PC-9 (cell line): ENCODE data around the gene CD276. TPM values are rescaled to one million over a fixed set of nuclear protein-coding genes. Genes with fewer than 3 reads are reported as not detected.
"Not testable (repeated sequence)": the region's sequence is repeated elsewhere in the genome, so short reads cannot be mapped to it uniquely, and the experiment has no call there.

Source experiments
- BruUV-seq: library from RNA; stranded (reverse); fragments of 400-500 nt; replicated peaks from 2 replicates; lab custom pipeline; 2021; lab: Mats Ljungman, UMichigan
- CTCF ChIA-PET: fragments of 300-600 bp; sonication (Branson Sonifier 250); formaldehyde crosslinking; loops from one replicate; lab custom pipeline; 2022; ENCODE audit warnings: antibody characterized with exemption; lab: Charles Lee
- POLR2A ChIA-PET: fragments of 300-600 bp; sonication (Branson Sonifier 250); formaldehyde crosslinking; loops from one replicate; lab custom pipeline; 2022; ENCODE audit warnings: antibody characterized with exemption; ENCODE audit not compliant: unreplicated experiment; lab: Charles Lee
- DNase-seq, 2 experiments: peaks; one replicate each; pipeline versions ENCODE4 v3.0.0 to v3.0.0-alpha.2; 2015 to 2022; ENCODE audit warnings: mixed read lengths in 1 of 2
- H2AFZ ChIP-seq: fragments of 200-600 bp; sonication (generic); 2 replicates; pipeline ENCODE4 v1.8.1; 2017; ENCODE audit warnings: antibody characterized with exemption
- H3F3A ChIP-seq: fragments of 200-600 bp; sonication (generic); 2 replicates; pipeline ENCODE4 v1.8.1; 2017; ENCODE audit warnings: antibody characterized with exemption, mild to moderate bottlenecking, low read depth; ENCODE audit not compliant: insufficient read depth
- H3K27ac ChIP-seq: fragments of 200-600 bp; sonication (generic); 2 replicates; pipeline ENCODE4 v1.6.1; 2016; ENCODE audit warnings: mixed run types
- H3K27me3 ChIP-seq: fragments of 200-600 bp; sonication (generic); 2 replicates; pipeline ENCODE4 v1.6.1; 2016; ENCODE audit warnings: low read depth, mixed run types; ENCODE audit not compliant: insufficient read depth
- H3K36me3 ChIP-seq: fragments of 200-600 bp; sonication (generic); 2 replicates; pipeline ENCODE4 v1.6.1; 2016; ENCODE audit warnings: low read depth, mixed run types
- H3K4me1 ChIP-seq: fragments of 200-600 bp; sonication (generic); replicated peaks from 2 replicates; pipeline ENCODE4 v1.6.1; 2016; ENCODE audit warnings: mixed run types; ENCODE audit not compliant: insufficient read depth
- H3K4me2 ChIP-seq: fragments of 200-600 bp; sonication (generic); 2 replicates; pipeline ENCODE4 v1.6.1; 2017; ENCODE audit warnings: mixed run types
- H3K4me3 ChIP-seq: fragments of 200-600 bp; sonication (generic); 2 replicates; pipeline ENCODE4 v1.6.1; 2016; ENCODE audit warnings: mixed run types
- H3K79me2 ChIP-seq: fragments of 200-600 bp; sonication (generic); 2 replicates; pipeline ENCODE4 v1.6.1; 2017; ENCODE audit warnings: low read depth, mixed run types
- H3K9me2 ChIP-seq: fragments of 200-600 bp; sonication (generic); 2 replicates; pipeline ENCODE4 v1.8.1; 2017; ENCODE audit warnings: mild to moderate bottlenecking; ENCODE audit not compliant: insufficient read depth
- H3K9me3 ChIP-seq: fragments of 200-600 bp; sonication (generic); 2 replicates; pipeline ENCODE4 v1.8.1; 2016; ENCODE audit warnings: low read depth; ENCODE audit not compliant: insufficient read depth
- H4K20me1 ChIP-seq: fragments of 200-600 bp; sonication (generic); 2 replicates; pipeline ENCODE4 v1.8.1; 2017; ENCODE audit not compliant: insufficient read depth
- CTCF ChIP-seq: fragments of 200-600 bp; sonication (generic); conservative IDR thresholded peaks from 2 replicates; pipeline ENCODE4 v1.6.1; 2017; ENCODE audit warnings: mixed run types, antibody characterized with exemption, mild to moderate bottlenecking, moderate library complexity
- EZH2 ChIP-seq: fragments of 200-600 bp; sonication (generic); IDR thresholded peaks from 2 replicates; pipeline ENCODE4 v1.8.0; 2017; ENCODE audit warnings: antibody characterized with exemption, low read depth
- intact Hi-C: fragments of 100-400 bp; cut with micrococcal nuclease; formaldehyde crosslinking; loops from one replicate; pipeline ENCODE4 v1.10.0; 2022; ENCODE audit not compliant: unreplicated experiment
- total RNA-seq: library from RNA; stranded (reverse); gene quantifications from 2 replicates; pipeline ENCODE4 v1.2.3, GENCODE V29; 2021

The CD276 gene
- total RNA-seq, 1 experiment from 2014 or later = 82.6 TPM

GRCh38 chr15:73723191-73723590 is 39.0 kb downstream of the CD276 start:
- intact Hi-C loops = no loop called here
- CTCF ChIA-PET = no interaction called here
- H3K27ac ChIP-seq = no peak overlapping the region
- no peaks in the 10 kb centered on the region for H3F3A ChIP-seq
- no peaks in the 10 kb centered on the region for H3K36me3 ChIP-seq
- H4K20me1 ChIP-seq = no peaks in the 10 kb centered on the region
- no peak for DNase-seq
- no peak for TF ChIP-seq EZH2
- H3K27me3 ChIP-seq = peaks cover 41% of the 10 kb centered on the region
- no peaks in the 10 kb centered on the region for H3K9me3 ChIP-seq
- H3K4me3 ChIP-seq = no peak overlapping the region
- POLR2A ChIA-PET = no interaction called here
- no TSS peak for BruUV-seq
- no peaks in the 10 kb centered on the region for H3K9me2 ChIP-seq
- H3K79me2 ChIP-seq = no peaks in the 10 kb centered on the region
- no peak overlapping the region for H3K4me2 ChIP-seq
- H2AFZ ChIP-seq = no peak overlapping the region
- H3K4me1 ChIP-seq = no peaks in the 10 kb centered on the region

- H3K9me3 ChIP-seq = no peaks in the 10 kb centered on the region
- intact Hi-C loops = no loop called here
- no peaks in the 10 kb centered on the region for H3K79me2 ChIP-seq
- H3K36me3 ChIP-seq = no peaks in the 10 kb centered on the region
- no peak overlapping the region for H3K27ac ChIP-seq
- H3K4me2 ChIP-seq = no peak overlapping the region
- no peak overlapping the region for H2AFZ ChIP-seq
- ChIA-PET POLR2A (no interaction called here), CTCF (no interaction called here)
- no peak for TF ChIP-seq CTCF
- TF ChIP-seq EZH2 = no peak
- H3F3A ChIP-seq = no peaks in the 10 kb centered on the region
- H3K9me2 ChIP-seq = no peaks in the 10 kb centered on the region
- H3K27me3 ChIP-seq = peaks cover 41% of the 10 kb centered on the region
- no peaks in the 10 kb centered on the region for H3K4me1 ChIP-seq
- H3K4me3 ChIP-seq = no peak overlapping the region
- H4K20me1 ChIP-seq = no peaks in the 10 kb centered on the region
- no TSS peak for BruUV-seq
- DNase-seq = no peak
These were observed 40.0 kb downstream of the CD276 start for GRCh38 chr15:73724212-73724611.

- H3K4me3 ChIP-seq = no peak overlapping the region
- no peak overlapping the region for H2AFZ ChIP-seq
- H3K27ac ChIP-seq = no peak overlapping the region
- H3K9me2 ChIP-seq = no peaks in the 10 kb centered on the region
- peaks cover 28% of the 10 kb centered on the region for H3K27me3 ChIP-seq
- BruUV-seq = no TSS peak
- CTCF ChIA-PET = interaction anchor here (0.5 kb wide), 1 partner anchor 16 kb away, joined by 3 read pairs; no protein-coding TSS in a partner anchor
- H4K20me1 ChIP-seq = no peaks in the 10 kb centered on the region
- intact Hi-C loops = no loop called here
- no peaks in the 10 kb centered on the region for H3F3A ChIP-seq
- POLR2A ChIA-PET = no interaction called here
- H3K4me2 ChIP-seq = no peak overlapping the region
- no peaks in the 10 kb centered on the region for H3K79me2 ChIP-seq
- H3K36me3 ChIP-seq = no peaks in the 10 kb centered on the region
- no peak for DNase-seq
- no peaks in the 10 kb centered on the region for H3K9me3 ChIP-seq
- TF ChIP-seq EZH2 (no peak), CTCF (no peak)
- no peaks in the 10 kb centered on the region for H3K4me1 ChIP-seq
These were observed 43.3 kb downstream of the CD276 start for GRCh38 chr15:73727330-73727976.

GRCh38 chr15:73732051-73732450 is 47.9 kb downstream of the CD276 start:
- H3K4me2 ChIP-seq, BruUV-seq, H3K79me2 ChIP-seq, CTCF ChIA-PET, H3K27ac ChIP-seq, DNase-seq, H3F3A ChIP-seq, H3K4me3 ChIP-seq, H3K36me3 ChIP-seq, intact Hi-C loops, H3K27me3 ChIP-seq, H4K20me1 ChIP-seq, POLR2A ChIA-PET, H3K4me1 ChIP-seq, H3K9me2 ChIP-seq, H2AFZ ChIP-seq, H3K9me3 ChIP-seq: not testable (repeated sequence)
